ENCODE measurements around the gene RXRB.
"Not testable (repeated sequence)": the region's sequence is repeated elsewhere in the genome, so short reads cannot be mapped to it uniquely, and the experiment has no call there.

RXRB gene

DNA sequence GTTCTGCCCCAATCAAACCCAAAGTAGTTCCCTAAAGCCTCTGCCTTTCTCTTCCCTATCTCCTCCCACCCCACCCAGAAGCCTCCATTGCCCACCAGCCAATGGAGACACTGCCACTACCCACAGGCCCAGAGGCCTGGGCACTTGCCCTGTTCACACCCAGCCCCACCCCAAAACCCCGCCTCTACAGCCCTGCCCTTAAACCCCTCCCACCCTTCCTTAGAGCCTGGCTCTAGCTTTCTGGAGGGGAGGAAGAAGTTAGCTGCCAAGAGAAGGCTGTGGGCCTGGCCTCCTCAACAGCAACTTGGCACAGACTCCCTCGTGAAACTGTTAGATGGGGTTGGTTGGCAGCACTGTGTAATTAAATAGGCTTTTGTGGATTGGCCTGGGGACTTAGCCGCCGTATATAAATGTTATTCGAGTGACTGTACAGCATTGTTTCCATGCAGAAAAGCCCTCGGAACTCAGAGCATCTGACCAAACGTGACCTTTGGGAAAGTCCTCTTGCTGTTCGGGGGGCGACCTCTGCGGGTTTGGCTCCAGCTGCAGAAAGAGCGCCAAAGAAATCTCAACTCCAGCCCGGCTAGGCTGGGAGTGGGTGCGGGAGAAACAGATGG, 39.6 kb downstream of the RXRB start:
- no peaks in the 10 kb centered on the region for H3K4me1 ChIP-seq (ENCODE audit: insufficient read depth, low read length)
- H3K9me3 ChIP-seq (ENCODE audit: control insufficient read depth, insufficient read depth, low read length), result no peaks in the 10 kb centered on the region
- H3K36me3 ChIP-seq (ENCODE audit: insufficient read depth, low read length), result no peaks in the 10 kb centered on the region
- H3K9ac ChIP-seq (ENCODE audit: low read depth, low read length), result no peak overlapping the region; the same call in 1 of the 2 replicates

DNA sequence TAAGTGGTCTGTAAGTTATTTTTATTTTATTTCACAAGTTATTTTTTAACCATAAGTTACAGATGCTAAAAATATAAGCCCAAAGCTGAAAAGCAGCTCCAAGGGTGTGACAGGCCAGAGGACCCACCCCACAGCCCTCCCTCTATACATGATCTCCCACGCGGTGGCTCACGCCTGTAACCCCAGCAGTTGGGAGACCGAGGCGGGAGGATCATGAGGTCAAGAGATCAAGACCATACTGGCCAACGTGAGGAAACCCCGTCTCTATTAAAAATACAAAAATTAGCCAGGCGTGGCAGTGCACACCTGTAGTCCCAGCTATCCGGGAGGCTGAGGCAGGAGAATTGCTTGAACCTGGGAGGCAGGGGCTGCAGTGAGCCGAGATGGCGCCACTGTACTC, 40.4 kb downstream of the RXRB start:
- Histone ChIP-seq H3K4me1 (ENCODE audit: insufficient read depth, low read length) (no peaks in the 10 kb centered on the region), H3K9ac (ENCODE audit: low read depth, low read length) (no peak overlapping the region), H3K9me3 (ENCODE audit: control insufficient read depth, insufficient read depth, low read length) (no peaks in the 10 kb centered on the region), H3K36me3 (ENCODE audit: insufficient read depth, low read length) (no peaks in the 10 kb centered on the region)

DNA sequence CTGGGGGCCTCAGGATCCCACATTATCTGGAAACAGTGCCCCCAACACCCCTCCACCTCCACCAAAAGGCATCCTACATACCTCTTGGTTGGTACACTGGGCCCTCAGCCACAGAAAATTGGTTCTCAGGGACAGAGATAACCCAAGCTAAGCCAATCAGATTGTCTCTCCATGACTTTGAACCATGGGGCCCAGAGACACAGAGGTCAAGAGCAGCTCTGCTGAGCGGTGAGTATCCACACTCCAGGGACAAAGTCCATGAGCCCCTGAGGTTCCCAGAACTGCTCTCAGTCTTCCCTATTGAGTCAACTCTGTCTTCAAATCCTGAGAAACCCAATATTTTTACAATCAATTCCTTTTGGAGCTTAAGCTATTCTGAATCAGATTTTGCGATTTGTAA, 43.5 kb downstream of the RXRB start:
- Histone ChIP-seq H3K9ac (ENCODE audit: low read depth, low read length) (no peak overlapping the region), H3K4me1 (ENCODE audit: insufficient read depth, low read length) (no peaks in the 10 kb centered on the region), H3K9me3 (ENCODE audit: control insufficient read depth, insufficient read depth, low read length) (no peaks in the 10 kb centered on the region), H3K36me3 (ENCODE audit: insufficient read depth, low read length) (no peaks in the 10 kb centered on the region)

DNA sequence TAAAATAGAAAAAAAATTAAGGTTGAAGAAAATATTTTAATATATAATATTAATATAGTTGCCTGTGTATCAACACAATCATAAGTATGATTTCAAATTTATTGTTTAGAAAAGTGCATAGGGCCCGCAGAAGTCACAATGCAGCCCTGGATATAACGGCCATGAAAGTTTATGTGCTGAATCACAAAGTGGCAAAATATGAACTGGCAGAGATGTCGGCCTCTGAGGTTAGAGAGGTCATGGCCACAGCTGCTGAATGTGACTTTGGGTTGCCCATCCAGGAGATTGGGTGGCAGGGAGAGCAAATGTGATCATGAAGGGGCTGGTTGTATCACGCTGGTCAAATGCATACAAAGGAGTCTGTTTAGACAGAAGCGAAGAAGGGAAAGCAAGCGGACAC, 43.9 kb downstream of the RXRB start:
- Histone ChIP-seq H3K9ac (ENCODE audit: low read depth, low read length) (no peak overlapping the region), H3K9me3 (ENCODE audit: control insufficient read depth, insufficient read depth, low read length) (no peaks in the 10 kb centered on the region), H3K36me3 (ENCODE audit: insufficient read depth, low read length) (no peaks in the 10 kb centered on the region), H3K4me1 (ENCODE audit: insufficient read depth, low read length) (no peaks in the 10 kb centered on the region)

DNA sequence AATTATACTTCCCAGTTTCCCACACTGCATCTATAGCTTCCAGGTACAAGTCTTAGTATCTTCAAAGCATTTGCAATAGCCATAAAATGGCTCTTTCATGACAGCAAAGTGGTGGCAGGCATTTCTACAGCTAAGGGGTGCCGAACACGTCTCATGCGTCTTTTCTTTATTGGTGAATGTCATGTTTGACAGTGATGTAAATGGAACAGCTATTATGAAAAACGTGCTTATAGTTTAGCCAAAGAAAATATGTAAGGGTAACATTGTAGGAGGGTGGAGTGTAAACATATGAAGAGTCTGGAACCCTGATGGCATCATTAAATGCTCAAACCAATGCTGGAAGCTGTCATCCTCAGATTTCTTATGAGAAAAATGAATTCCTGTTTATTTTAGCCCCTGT, 46.1 kb downstream of the RXRB start:
- no peaks in the 10 kb centered on the region for H3K4me1 ChIP-seq (ENCODE audit: insufficient read depth, low read length)
- no peaks in the 10 kb centered on the region for H3K36me3 ChIP-seq (ENCODE audit: insufficient read depth, low read length)
- H3K9ac ChIP-seq (ENCODE audit: low read depth, low read length), result no peak overlapping the region
- 0 out of 2 replicates have a peak, but pooled peaks cover 6% of the 10 kb centered on the region for H3K9me3 ChIP-seq (ENCODE audit: control insufficient read depth, insufficient read depth, low read length)

DNA sequence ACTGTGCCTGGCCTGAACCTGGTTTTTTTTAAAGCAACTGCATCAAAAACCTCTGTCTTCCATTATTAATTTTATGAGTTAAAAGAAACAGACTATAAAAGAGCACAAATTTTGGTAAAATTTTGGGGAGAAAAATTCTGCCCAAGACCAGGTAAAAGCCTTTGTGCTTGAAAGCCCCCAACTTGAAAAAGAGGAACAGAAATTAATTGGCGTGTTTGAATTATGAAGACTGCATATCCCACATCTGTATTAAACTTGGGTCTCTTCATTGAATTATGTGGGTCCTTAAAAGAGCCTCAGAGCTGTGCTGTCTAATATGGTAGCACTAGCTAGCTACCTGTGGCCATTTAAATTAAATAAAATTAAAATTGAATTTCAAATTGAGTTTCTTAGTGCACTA, 49.4 kb downstream of the RXRB start:
- Histone ChIP-seq H3K9ac (ENCODE audit: low read depth, low read length) (no peak overlapping the region), H3K36me3 (ENCODE audit: insufficient read depth, low read length) (no peaks in the 10 kb centered on the region), H3K9me3 (ENCODE audit: control insufficient read depth, insufficient read depth, low read length) (0 out of 2 replicates have a peak, but pooled peaks cover 6% of the 10 kb centered on the region), H3K4me1 (ENCODE audit: insufficient read depth, low read length) (peaks cover 9% of the 10 kb centered on the region; the same call in 1 of the 2 replicates)

DNA sequence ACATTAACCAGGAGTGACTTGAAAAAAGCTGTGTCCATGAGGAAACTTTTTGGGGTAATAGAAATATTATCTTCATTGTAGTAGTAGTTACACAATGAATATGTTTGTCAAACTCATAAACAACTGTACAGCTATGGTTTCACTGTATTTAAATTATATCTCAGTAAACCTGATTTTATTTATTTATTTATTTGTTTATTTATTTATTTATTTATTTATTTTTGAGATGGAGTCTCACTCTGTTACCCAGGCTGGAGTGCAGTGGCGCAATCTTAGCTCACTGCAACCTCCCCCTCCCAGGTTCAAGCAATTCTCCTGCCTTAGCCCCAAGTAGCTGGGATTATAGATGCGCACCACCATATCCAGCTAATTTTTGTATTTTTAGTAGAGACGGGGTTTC, 49.9 kb downstream of the RXRB start:
- not testable (repeated sequence) for H3K36me3 ChIP-seq (ENCODE audit: insufficient read depth, low read length); H3K9ac ChIP-seq (ENCODE audit: low read depth, low read length); H3K9me3 ChIP-seq (ENCODE audit: control insufficient read depth, insufficient read depth, low read length); H3K4me1 ChIP-seq (ENCODE audit: insufficient read depth, low read length)

DNA sequence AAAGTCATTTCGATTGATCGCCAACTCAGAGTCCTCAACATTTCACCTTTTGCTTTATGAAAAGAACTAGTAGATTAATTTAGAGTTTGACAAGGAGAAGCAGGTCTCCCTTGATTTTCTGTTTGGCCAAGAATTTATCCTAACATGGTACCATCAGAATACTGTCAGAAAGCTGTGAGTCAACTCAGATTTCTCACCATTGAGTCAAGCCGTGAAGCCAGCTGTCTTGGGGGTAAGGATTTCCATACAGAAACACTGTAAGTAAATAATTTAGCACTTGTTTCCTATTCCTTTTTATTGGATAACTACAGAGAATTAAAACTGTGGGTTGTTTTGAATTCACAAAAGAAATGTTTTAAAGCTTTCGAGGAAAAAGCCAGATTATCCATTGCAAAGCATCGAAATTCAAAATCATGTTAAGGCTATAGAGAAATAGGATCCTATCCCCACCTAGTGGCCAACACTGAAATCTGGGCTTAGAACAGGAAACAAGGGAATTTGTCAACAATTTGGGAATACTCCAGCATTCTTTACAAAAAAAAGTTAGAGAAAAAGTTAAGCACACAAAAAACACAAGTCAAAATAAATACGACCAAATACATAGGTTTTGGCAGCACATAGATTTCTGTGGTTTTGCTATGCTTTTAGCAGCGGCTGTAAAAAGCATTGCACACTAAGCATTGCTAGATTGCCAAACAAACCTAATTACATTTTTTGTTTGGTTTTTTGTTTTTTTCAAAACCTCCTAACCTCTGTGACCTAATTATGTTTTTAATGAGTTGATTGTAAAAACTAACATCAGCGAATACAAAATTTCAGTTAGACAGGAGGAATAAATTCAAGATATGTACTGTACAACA, 52.4 kb downstream of the RXRB start:
- Histone ChIP-seq H3K9ac (ENCODE audit: low read depth, low read length) (no peak overlapping the region), H3K4me1 (ENCODE audit: insufficient read depth, low read length) (peaks cover 9% of the 10 kb centered on the region; the same call in 1 of the 2 replicates), H3K36me3 (ENCODE audit: insufficient read depth, low read length) (no peaks in the 10 kb centered on the region), H3K9me3 (ENCODE audit: control insufficient read depth, insufficient read depth, low read length) (0 out of 2 replicates have a peak, but pooled peaks cover 9% of the 10 kb centered on the region)

DNA sequence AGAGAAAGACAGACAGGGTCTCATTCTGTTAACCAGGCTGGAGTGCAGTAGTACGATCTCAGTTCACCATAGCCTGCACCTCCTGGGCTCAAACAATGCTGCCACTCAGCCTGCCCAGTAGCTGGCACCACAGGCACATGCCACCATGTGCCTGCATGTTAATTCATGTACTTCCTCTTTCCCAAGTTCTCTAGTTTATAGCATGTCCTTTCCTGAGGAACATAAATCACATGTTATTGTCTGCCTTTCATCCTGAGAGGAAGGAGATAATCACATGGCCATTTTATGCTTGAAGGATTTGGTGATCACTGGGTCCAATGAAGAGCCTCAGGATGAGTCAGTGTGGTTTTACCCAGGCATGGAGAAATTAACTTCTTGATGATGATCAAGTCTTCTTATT, 56.1 kb downstream of the RXRB start:
- no peak overlapping the region for H3K9ac ChIP-seq (ENCODE audit: low read depth, low read length)
- 0 out of 2 replicates have a peak, but pooled peaks cover 2% of the 10 kb centered on the region for H3K9me3 ChIP-seq (ENCODE audit: control insufficient read depth, insufficient read depth, low read length)
- no peaks in the 10 kb centered on the region for H3K36me3 ChIP-seq (ENCODE audit: insufficient read depth, low read length)
- peaks cover 9% of the 10 kb centered on the region; the same call in 1 of the 2 replicates for H3K4me1 ChIP-seq (ENCODE audit: insufficient read depth, low read length)
